ENCODE results near the gene UBE2N.

GRCh38 chr12:93419388-93420034 is 22.2 kb downstream of the UBE2N start:
- TF ChIP-seq CTCF (conservative IDR thresholded peaks at IDR 0.05; ENCODE audit: low read depth, low read length) (peak; percentile 69), EZH2phosphoT487 (IDR thresholded peaks at IDR 0.05; ENCODE audit: borderline replicate concordance, low read length) (no peak)

Measured in PC-3 (cell line).